Esophagus squamous epithelium (tissue), 5 donors: Measurements from ENCODE around the gene CDC42EP1. TPM values are rescaled to one million over a fixed set of nuclear protein-coding genes. Genes with fewer than 3 reads are reported as not detected.

Experiments used
- DNase-seq: peaks from one replicate; lab custom pipeline; 2025; lab: John Stamatoyannopoulos, UW
- H3K27ac ChIP-seq, 4 donors: fragments of 200-600 bp; sonication (generic); one replicate each; pipeline ENCODE4 v1.5.1; 2016 to 2019; ENCODE audit warnings: mild to moderate bottlenecking in 1 of 4
- H3K27me3 ChIP-seq, 4 donors: fragments of 200-600 bp; sonication (generic); 1 replicate in 3 of 4; 2 replicates in 1 of 4; pipeline versions ENCODE4 v1.5.1 to v1.6.0; 2017 to 2021; ENCODE audit warnings: antibody characterized with exemption in 1 of 4
- H3K36me3 ChIP-seq, 3 donors: fragments of 200-600 bp; sonication (generic); one replicate each; pipeline ENCODE4 v1.5.1; 2016 to 2019
- H3K4me1 ChIP-seq, 3 donors: fragments of 200-600 bp; sonication (generic); one replicate each; pipeline ENCODE4 v1.5.1; 2017 to 2019
- H3K4me3 ChIP-seq, 4 donors: fragments of 200-600 bp; sonication (generic); 1 replicate in 3 of 4; 2 replicates in 1 of 4; pipeline ENCODE4 v1.5.1; 2016 to 2019; ENCODE audit warnings: mild to moderate bottlenecking in 2 of 4, moderate library complexity in 1 of 4
- H3K9me3 ChIP-seq, 3 donors: fragments of 200-600 bp; sonication (generic); one replicate each; pipeline ENCODE4 v1.5.1; 2016 to 2019
- CTCF ChIP-seq, 6 experiments: fragments of 450-650 bp in 4 of 6; fragments of 200-600 bp in 2 of 6; sonication (generic) in 2 of 6; IDR thresholded peaks; one replicate each; pipeline ENCODE4 v1.5.1; 2016 to 2019; ENCODE audit warnings: antibody characterized with exemption in 6 of 6, mild to moderate bottlenecking in 4 of 6, moderate library complexity in 4 of 6
- POLR2A ChIP-seq, 4 donors: fragments of 450-650 bp; IDR thresholded peaks; one replicate each; pipeline ENCODE4 v1.6.1; 2017; ENCODE audit warnings: antibody characterized with exemption in 4 of 4, mild to moderate bottlenecking in 4 of 4, moderate library complexity in 3 of 4
- WGBS, 2 donors: methylation state at CpG; one replicate each; pipeline ENCODE4 v1.1.5; 2018; 5-methylcytosine and 5-hydroxymethylcytosine counted together
- intact Hi-C: fragments of 100-400 bp; cut with DNase I; formaldehyde crosslinking; loops from one replicate; pipeline ENCODE4 v1.15.0; 2022
- total RNA-seq, 4 donors: library from RNA; depleted of rRNA; stranded (reverse); fragments of >200 nt; gene quantifications; one replicate each; pipeline ENCODE4 v1.1.0, GENCODE V29; 2016
- donor health status: DM: yes; HTN: yes; CAD: no.

The CDC42EP1 gene
- total RNA-seq, 4 donors from 2014 or later, result 40.6 to 89.4 (median 53.8) TPM

GRCh38 chr22:37570661-37570976, 10.3 kb downstream of the CDC42EP1 start:
- intact Hi-C loops, result loop anchor here (5.0 kb wide), 1 partner anchor 33 kb away; no protein-coding TSS in a partner anchor
- peaks cover 22 to 37% (median 23%) of the 10 kb centered on the region in 3 donors for H3K36me3 ChIP-seq

GRCh38 chr22:37571258-37571991, 11.1 kb downstream of the CDC42EP1 start:
- Histone ChIP-seq H3K9me3 (no peaks in the 10 kb centered on the region), H3K36me3 (peaks cover 15 to 29% (median 17%) of the 10 kb centered on the region in 3 donors), H3K4me1 (peaks cover 26 to 43% (median 32%) of the 10 kb centered on the region in 3 donors), H3K27me3 (no peaks in the 10 kb centered on the region), H3K4me3 (no peak overlapping the region), H3K27ac (no peak overlapping the region)
- no peak for DNase-seq
- 67% methylated on average over 6 of the region's 16 CpGs for WGBS, 2 donors
- intact Hi-C loops, result loop anchor here (5.0 kb wide), 1 partner anchor 34 kb away; no protein-coding TSS in a partner anchor
- no peak for TF ChIP-seq POLR2A (IDR thresholded peaks at IDR 0.05)
- peak in 1 of 6 experiments; percentile 30 for TF ChIP-seq CTCF (IDR thresholded peaks at IDR 0.05)

More at GRCh38 chr22:37570661-37570976, 10.3 kb downstream of the CDC42EP1 start:
- 79 to 89% methylated on average over 4 of the region's 4 CpGs for WGBS, 2 donors
- peaks cover 34 to 51% (median 40%) of the 10 kb centered on the region in 3 donors for H3K4me1 ChIP-seq
- TF ChIP-seq POLR2A (IDR thresholded peaks at IDR 0.05), result no peak
- no peak for TF ChIP-seq CTCF (IDR thresholded peaks at IDR 0.05)
- no peaks in the 10 kb centered on the region for H3K27me3 ChIP-seq
- H3K4me3 ChIP-seq, result no peak overlapping the region
- H3K27ac ChIP-seq, result peak overlapping the region in 1 of 4 donors; percentile 7
- no peak for DNase-seq
- no peaks in the 10 kb centered on the region for H3K9me3 ChIP-seq

- H3K4me3 ChIP-seq, result no peak overlapping the region
- H3K4me1 ChIP-seq, result peaks cover 21 to 37% (median 26%) of the 10 kb centered on the region in 3 donors
- peaks cover 11 to 23% (median 11%) of the 10 kb centered on the region in 3 donors for H3K36me3 ChIP-seq
- intact Hi-C loops, result loop anchor here (5.0 kb wide), 1 partner anchor 35 kb away; no protein-coding TSS in a partner anchor
- H3K27me3 ChIP-seq, result no peaks in the 10 kb centered on the region
- no peak for DNase-seq
- no peaks in the 10 kb centered on the region for H3K9me3 ChIP-seq
- 84 to 89% methylated on average over 1 to 6 of the region's 8 CpGs for WGBS, 2 donors
- no peak for TF ChIP-seq POLR2A (IDR thresholded peaks at IDR 0.05)
- TF ChIP-seq CTCF (IDR thresholded peaks at IDR 0.05), result no peak
- no peak overlapping the region for H3K27ac ChIP-seq
Measured at GRCh38 chr22:37571992-37572373, 11.7 kb downstream of the CDC42EP1 start.

- no peak for DNase-seq
- TF ChIP-seq CTCF (IDR thresholded peaks at IDR 0.05) (no peak), POLR2A (IDR thresholded peaks at IDR 0.05) (no peak)
- Histone ChIP-seq H3K36me3 (no peaks in the 10 kb centered on the region), H3K27me3 (no peaks in the 10 kb centered on the region), H3K9me3 (no peaks in the 10 kb centered on the region), H3K27ac (no peak overlapping the region), H3K4me1 (peaks cover 0 to 5% (median 0%) of the 10 kb centered on the region in 3 donors), H3K4me3 (no peak overlapping the region)
- intact Hi-C loops, result no loop called here
- 90 to 94% methylated on average over 2 to 8 of the region's 10 CpGs for WGBS, 2 donors
Measured at GRCh38 chr22:37575490-37576003, 15.3 kb downstream of the CDC42EP1 start.

GRCh38 chr22:37578002-37578401, 17.7 kb downstream of the CDC42EP1 start:
- Histone ChIP-seq H3K4me3 (no peak overlapping the region), H3K36me3 (no peaks in the 10 kb centered on the region), H3K27ac (no peak overlapping the region), H3K4me1 (peaks cover 3 to 28% (median 10%) of the 10 kb centered on the region in 3 donors), H3K27me3 (no peaks in the 10 kb centered on the region), H3K9me3 (no peaks in the 10 kb centered on the region)
- WGBS, 2 donors, result 82 to 91% methylated on average over 4 to 5 of the region's 5 CpGs
- no peak for DNase-seq
- TF ChIP-seq POLR2A (IDR thresholded peaks at IDR 0.05), result no peak
- TF ChIP-seq CTCF (IDR thresholded peaks at IDR 0.05), result no peak
- intact Hi-C loops, result no loop called here
